Measurements from ENCODE around the gene SNX25. TPM values are rescaled to one million over a fixed set of nuclear protein-coding genes. Genes with fewer than 3 reads are reported as not detected.
"Not testable (repeated sequence)": the region's sequence is repeated elsewhere in the genome, so short reads cannot be mapped to it uniquely, and the experiment has no call there.

SNX25 gene
- polyA plus RNA-seq, 1 donor (not counting 4 experiments of a cell fraction or from before 2014, with no cell fraction given), result 5.0 TPM

DNA sequence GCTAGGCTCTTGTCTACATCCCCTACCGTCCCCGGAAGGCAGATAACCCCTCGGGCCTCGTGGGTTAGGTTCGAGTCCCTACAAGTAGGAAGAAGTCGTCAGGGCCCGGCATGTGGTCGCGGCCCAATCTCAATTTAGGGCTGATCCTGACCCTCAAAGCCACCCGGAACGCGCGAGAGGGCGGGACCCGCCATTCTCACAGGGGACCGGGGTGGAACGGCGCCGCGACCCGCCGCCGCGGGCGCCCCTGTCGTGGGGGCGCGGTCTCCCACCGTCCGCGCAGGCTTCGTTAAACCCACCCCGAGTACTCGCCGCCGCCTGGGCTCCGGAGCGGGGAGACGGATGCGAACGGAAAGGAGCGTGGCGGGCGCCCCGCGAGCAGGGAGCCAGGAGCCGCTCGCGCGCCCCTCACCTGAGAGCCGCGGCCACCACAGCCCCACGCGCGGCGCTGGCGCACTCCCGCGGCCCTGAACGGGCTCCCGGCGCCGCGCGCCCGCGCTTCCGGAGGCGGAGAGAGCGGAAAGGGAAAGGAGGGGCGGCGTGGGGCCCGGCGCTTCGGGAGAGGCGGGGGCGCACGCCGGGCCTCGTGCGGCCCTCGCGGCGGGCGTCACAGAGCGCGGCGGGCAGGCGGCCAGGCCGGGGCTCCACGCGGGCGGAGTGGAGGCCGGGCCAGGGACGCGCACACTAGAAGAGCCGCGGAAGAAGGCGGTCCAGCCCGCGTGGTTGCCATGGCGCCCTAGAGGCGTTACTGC, 5.7 kb upstream of the SNX25 start, which contains the start of gene CFAP97:
CFAP97 (minus strand) TSS at position 515 of the 752 bp plus-strand sequence. CDS start 12,804 bp downstream, outside the sequence.
- Histone ChIP-seq H4K20me1 (ENCODE audit: control insufficient read depth, extremely low read depth, insufficient read depth, low read length) (no peaks in the 10 kb centered on the region), H3K9ac (ENCODE audit: control insufficient read depth, extremely low read depth, insufficient read depth, low read length) (peak within 1 kb of the TSS; percentile 90), H3K79me2 (ENCODE audit: control insufficient read depth, insufficient read depth, low read length) (peaks cover 19% of the 10 kb centered on the region), H3K27ac (ENCODE audit: control insufficient read depth, insufficient read depth, low read length) (peak within 1 kb of the TSS; percentile 40), H3K36me3 (ENCODE audit: control insufficient read depth in 2 of 2, extremely low read depth in 1 of 2, insufficient read depth in 2 of 2, low read length in 2 of 2) (peaks cover 0 to 3% of the 10 kb centered on the region in 2 experiments), H3K27me3 (ENCODE audit: control insufficient read depth, extremely low read depth, insufficient read depth, low read length) (no peaks in the 10 kb centered on the region), H3K4me2 (ENCODE audit: control insufficient read depth, extremely low read depth, insufficient read depth, low read depth, low read length) (peak within 1 kb of the TSS; percentile 90), H3K4me3 (ENCODE audit: control insufficient read depth in 2 of 3, extremely low read depth in 1 of 3, insufficient read depth in 2 of 3, low read depth in 1 of 3, low read length in 3 of 3) (peak within 1 kb of the TSS; percentile 52 to 89 (median 72)), H3K4me1 (ENCODE audit: control insufficient read depth, extremely low read depth, insufficient read depth, low read length) (peaks cover 17% of the 10 kb centered on the region), H3K9me1 (ENCODE audit: control insufficient read depth, extremely low read depth, insufficient read depth, low read length) (peaks cover 2% of the 10 kb centered on the region), H2AFZ (ENCODE audit: control insufficient read depth, low read length) (peak within 1 kb of the TSS; percentile 86), H3K9me3 (ENCODE audit: control insufficient read depth, low read depth, low read length) (no peaks in the 10 kb centered on the region)
- DNase-seq (ENCODE audit: low read depth, low spot score) (no peak), FAIRE-seq (no peak)
- dilution Hi-C loops (cut with MboI; ENCODE audit: extremely low pct_ligation_motif_present, low sequenced_read_pairs), result no loop called here
- TF ChIP-seq EZH2 (IDR thresholded peaks at IDR 0.05; ENCODE audit: low read length), result no peak
- TF ChIP-seq, protein P1, sequence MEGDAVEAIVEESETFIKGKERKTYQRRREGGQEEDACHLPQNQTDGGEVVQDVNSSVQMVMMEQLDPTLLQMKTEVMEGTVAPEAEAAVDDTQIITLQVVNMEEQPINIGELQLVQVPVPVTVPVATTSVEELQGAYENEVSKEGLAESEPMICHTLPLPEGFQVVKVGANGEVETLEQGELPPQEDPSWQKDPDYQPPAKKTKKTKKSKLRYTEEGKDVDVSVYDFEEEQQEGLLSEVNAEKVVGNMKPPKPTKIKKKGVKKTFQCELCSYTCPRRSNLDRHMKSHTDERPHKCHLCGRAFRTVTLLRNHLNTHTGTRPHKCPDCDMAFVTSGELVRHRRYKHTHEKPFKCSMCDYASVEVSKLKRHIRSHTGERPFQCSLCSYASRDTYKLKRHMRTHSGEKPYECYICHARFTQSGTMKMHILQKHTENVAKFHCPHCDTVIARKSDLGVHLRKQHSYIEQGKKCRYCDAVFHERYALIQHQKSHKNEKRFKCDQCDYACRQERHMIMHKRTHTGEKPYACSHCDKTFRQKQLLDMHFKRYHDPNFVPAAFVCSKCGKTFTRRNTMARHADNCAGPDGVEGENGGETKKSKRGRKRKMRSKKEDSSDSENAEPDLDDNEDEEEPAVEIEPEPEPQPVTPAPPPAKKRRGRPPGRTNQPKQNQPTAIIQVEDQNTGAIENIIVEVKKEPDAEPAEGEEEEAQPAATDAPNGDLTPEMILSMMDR (optimal IDR thresholded peaks at IDR 0.05 in 1 of 3, IDR thresholded peaks at IDR 0.05 in 1 of 3, conservative IDR thresholded peaks at IDR 0.05 in 1 of 3; ENCODE audit: extremely low read depth in 1 of 3, insufficient read depth in 2 of 3, low read length in 3 of 3), result no peak

DNA sequence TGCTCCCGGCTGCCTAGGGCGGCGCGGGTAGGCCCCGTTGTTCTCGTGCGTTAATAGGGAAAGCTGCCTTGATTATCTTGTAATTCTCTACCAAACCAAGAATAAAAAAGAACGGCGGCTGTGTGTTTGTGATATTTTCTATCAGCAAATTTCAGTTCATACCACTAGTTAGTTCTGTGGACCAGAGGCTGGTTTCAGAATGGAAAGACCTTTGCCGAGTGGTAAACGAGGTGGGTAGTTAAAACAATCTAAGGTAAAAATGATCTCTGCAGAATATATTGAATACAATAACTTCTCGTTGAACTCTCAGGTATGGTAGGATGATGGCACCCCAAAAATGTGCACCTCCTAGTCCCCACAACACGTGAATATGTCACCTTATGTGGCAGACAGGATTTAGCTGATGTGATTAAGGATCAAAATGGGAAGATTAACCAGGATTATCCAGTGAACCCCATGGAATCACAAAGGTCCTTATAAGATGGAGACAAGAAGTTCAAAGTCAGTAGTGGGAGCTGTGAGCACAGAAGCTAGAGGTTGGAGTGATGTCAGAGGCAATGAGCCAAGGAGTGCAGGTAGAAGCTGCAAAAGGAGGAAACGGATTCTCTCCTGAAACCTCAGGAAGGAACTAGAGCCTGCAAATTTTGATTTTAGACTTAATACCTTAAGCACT, 5.0 kb upstream of the SNX25 start:
- Histone ChIP-seq H3K36me3 (ENCODE audit: control insufficient read depth in 2 of 2, extremely low read depth in 1 of 2, insufficient read depth in 2 of 2, low read length in 2 of 2) (peaks cover 0 to 3% of the 10 kb centered on the region in 2 experiments), H3K4me3 (ENCODE audit: control insufficient read depth in 2 of 3, extremely low read depth in 1 of 3, insufficient read depth in 2 of 3, low read depth in 1 of 3, low read length in 3 of 3) (peak overlapping the region; percentile 52 to 89 (median 72)), H3K79me2 (ENCODE audit: control insufficient read depth, insufficient read depth, low read length) (peaks cover 19% of the 10 kb centered on the region), H2AFZ (ENCODE audit: control insufficient read depth, low read length) (peak overlapping the region; percentile 86), H3K9ac (ENCODE audit: control insufficient read depth, extremely low read depth, insufficient read depth, low read length) (peak overlapping the region; percentile 90), H3K4me1 (ENCODE audit: control insufficient read depth, extremely low read depth, insufficient read depth, low read length) (peaks cover 20% of the 10 kb centered on the region), H3K27ac (ENCODE audit: control insufficient read depth, insufficient read depth, low read length) (peak overlapping the region; percentile 40), H3K9me3 (ENCODE audit: control insufficient read depth, low read depth, low read length) (no peaks in the 10 kb centered on the region), H3K27me3 (ENCODE audit: control insufficient read depth, extremely low read depth, insufficient read depth, low read length) (no peaks in the 10 kb centered on the region), H3K4me2 (ENCODE audit: control insufficient read depth, extremely low read depth, insufficient read depth, low read depth, low read length) (peak overlapping the region; percentile 90), H4K20me1 (ENCODE audit: control insufficient read depth, extremely low read depth, insufficient read depth, low read length) (no peaks in the 10 kb centered on the region), H3K9me1 (ENCODE audit: control insufficient read depth, extremely low read depth, insufficient read depth, low read length) (no peaks in the 10 kb centered on the region)
- dilution Hi-C loops (cut with MboI; ENCODE audit: extremely low pct_ligation_motif_present, low sequenced_read_pairs), result no loop called here
- DNase-seq (ENCODE audit: low read depth, low spot score) (no peak), FAIRE-seq (peak; percentile 63)
- no peak for TF ChIP-seq EZH2 (IDR thresholded peaks at IDR 0.05; ENCODE audit: low read length)
- TF ChIP-seq, protein P1 (optimal IDR thresholded peaks at IDR 0.05 in 1 of 3, IDR thresholded peaks at IDR 0.05 in 1 of 3, conservative IDR thresholded peaks at IDR 0.05 in 1 of 3; ENCODE audit: extremely low read depth in 1 of 3, insufficient read depth in 2 of 3, low read length in 3 of 3), result peak in 1 of 3 experiments; percentile 23

DNA sequence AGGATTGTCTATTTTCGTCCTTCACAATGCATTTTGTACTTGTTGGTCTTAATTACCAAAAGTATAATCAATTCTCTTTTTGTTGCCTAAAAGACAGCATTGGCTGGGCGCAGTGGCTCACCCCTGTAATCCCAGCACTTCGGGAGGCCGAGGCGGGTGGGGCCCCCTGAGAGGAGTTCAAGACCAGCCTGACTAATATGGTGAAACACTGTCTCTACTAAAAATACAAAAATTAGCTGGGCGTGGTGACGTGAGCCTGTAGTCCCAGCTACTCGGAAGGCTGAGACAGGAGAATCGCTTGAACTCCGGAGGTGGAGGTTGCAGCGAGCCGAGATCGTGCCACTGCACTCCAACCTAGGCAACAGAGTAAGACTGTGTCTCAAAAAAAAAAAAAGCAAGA, 4.3 kb upstream of the SNX25 start:
- DNase-seq (ENCODE audit: low read depth, low spot score); H3K4me3 ChIP-seq (ENCODE audit: control insufficient read depth in 2 of 3, extremely low read depth in 1 of 3, insufficient read depth in 2 of 3, low read depth in 1 of 3, low read length in 3 of 3); H4K20me1 ChIP-seq (ENCODE audit: control insufficient read depth, extremely low read depth, insufficient read depth, low read length); H3K9me3 ChIP-seq (ENCODE audit: control insufficient read depth, low read depth, low read length); H3K27me3 ChIP-seq (ENCODE audit: control insufficient read depth, extremely low read depth, insufficient read depth, low read length); H3K9me1 ChIP-seq (ENCODE audit: control insufficient read depth, extremely low read depth, insufficient read depth, low read length); H3K36me3 ChIP-seq (ENCODE audit: control insufficient read depth in 2 of 2, extremely low read depth in 1 of 2, insufficient read depth in 2 of 2, low read length in 2 of 2); H2AFZ ChIP-seq (ENCODE audit: control insufficient read depth, low read length); H3K27ac ChIP-seq (ENCODE audit: control insufficient read depth, insufficient read depth, low read length); FAIRE-seq; H3K9ac ChIP-seq (ENCODE audit: control insufficient read depth, extremely low read depth, insufficient read depth, low read length); dilution Hi-C loops (cut with MboI; ENCODE audit: extremely low pct_ligation_motif_present, low sequenced_read_pairs): not testable (repeated sequence)
- peaks cover 15% of the 10 kb centered on the region for H3K79me2 ChIP-seq (ENCODE audit: control insufficient read depth, insufficient read depth, low read length)
- peaks cover 20% of the 10 kb centered on the region for H3K4me1 ChIP-seq (ENCODE audit: control insufficient read depth, extremely low read depth, insufficient read depth, low read length)
- H3K4me2 ChIP-seq (ENCODE audit: control insufficient read depth, extremely low read depth, insufficient read depth, low read depth, low read length), result peak overlapping the region; percentile 90
